Measurements from ENCODE around the gene C1orf210. TPM values are rescaled to one million over a fixed set of nuclear protein-coding genes. Genes with fewer than 3 reads are reported as not detected.

Gene C1orf210
- total RNA-seq, 1 experiment from 2014 or later = 7.8 TPM

DNA sequence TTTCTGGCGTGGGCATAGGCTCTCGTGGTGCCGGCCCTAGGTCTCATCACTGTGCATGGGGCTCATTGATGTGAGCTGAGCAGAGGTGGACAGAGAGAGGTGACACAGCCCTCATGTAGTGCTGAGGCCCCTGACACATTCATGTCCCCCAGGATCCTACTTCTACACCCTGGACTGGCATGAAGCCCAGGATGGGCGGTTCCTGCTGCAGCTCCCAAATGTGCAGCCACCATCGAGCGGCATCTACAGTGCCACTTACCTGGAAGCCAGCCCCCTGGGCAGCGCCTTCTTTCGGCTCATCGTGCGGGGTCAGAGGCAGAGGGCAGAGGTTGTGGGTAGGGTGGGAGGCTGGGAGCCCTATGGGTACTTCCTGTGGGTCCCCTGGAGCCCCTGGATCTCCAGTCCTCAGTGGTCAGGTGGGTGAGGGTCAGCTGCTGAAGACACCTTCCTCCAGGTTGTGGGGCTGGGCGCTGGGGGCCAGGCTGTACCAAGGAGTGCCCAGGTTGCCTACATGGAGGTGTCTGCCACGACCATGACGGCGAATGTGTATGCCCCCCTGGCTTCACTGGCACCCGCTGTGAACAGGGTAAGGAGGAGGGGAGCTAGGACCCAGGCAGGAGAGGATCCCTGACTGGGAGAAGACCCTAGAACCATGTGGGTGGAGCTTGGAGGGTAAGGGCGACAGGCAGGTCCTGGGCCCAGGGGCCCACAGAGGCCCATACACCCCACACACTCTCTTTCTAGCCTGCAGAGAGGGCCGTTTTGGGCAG lies 21.5 kb upstream of the C1orf210 start:
- Histone ChIP-seq H3K4me1 (no peaks in the 10 kb centered on the region), H3K36me3 (ENCODE audit: control insufficient read depth, insufficient read depth, low read length) (no peaks in the 10 kb centered on the region), H3K27me3 (replicated peaks; ENCODE audit: control insufficient read depth, insufficient read depth, low read length) (no peaks in the 10 kb centered on the region), H3K4me3 (ENCODE audit: low read depth, low read length) (no peak overlapping the region), H3K9me3 (no peaks in the 10 kb centered on the region)
- ChIA-PET POLR2A (no interaction called here), CTCF (no interaction called here)
- intact Hi-C loops (cut with micrococcal nuclease; ENCODE audit: unreplicated experiment) = no loop called here
- no peaks in the 10 kb centered on the region for H3K36me3 Mint-ChIP-seq (ENCODE audit: insufficient read depth, unreplicated experiment)
- no peaks in the 10 kb centered on the region for H3K27me3 Mint-ChIP-seq (ENCODE audit: insufficient read depth, unreplicated experiment)
- TF ChIP-seq, protein P1, sequence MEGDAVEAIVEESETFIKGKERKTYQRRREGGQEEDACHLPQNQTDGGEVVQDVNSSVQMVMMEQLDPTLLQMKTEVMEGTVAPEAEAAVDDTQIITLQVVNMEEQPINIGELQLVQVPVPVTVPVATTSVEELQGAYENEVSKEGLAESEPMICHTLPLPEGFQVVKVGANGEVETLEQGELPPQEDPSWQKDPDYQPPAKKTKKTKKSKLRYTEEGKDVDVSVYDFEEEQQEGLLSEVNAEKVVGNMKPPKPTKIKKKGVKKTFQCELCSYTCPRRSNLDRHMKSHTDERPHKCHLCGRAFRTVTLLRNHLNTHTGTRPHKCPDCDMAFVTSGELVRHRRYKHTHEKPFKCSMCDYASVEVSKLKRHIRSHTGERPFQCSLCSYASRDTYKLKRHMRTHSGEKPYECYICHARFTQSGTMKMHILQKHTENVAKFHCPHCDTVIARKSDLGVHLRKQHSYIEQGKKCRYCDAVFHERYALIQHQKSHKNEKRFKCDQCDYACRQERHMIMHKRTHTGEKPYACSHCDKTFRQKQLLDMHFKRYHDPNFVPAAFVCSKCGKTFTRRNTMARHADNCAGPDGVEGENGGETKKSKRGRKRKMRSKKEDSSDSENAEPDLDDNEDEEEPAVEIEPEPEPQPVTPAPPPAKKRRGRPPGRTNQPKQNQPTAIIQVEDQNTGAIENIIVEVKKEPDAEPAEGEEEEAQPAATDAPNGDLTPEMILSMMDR (IDR thresholded peaks at IDR 0.05; ENCODE audit: insufficient read depth in 1 of 2, low read depth in 1 of 2, low read length in 1 of 2, severe bottlenecking in 1 of 2, unreplicated experiment in 1 of 2) = no peak
- no peaks in the 10 kb centered on the region for H3K9me3 Mint-ChIP-seq (ENCODE audit: unreplicated experiment)
- peaks cover 12% of the 10 kb centered on the region for H3K4me1 Mint-ChIP-seq (ENCODE audit: low read depth, unreplicated experiment)
- no peak overlapping the region for H3K4me3 Mint-ChIP-seq (ENCODE audit: unreplicated experiment)
- no peak for DNase-seq
- H3K27ac Mint-ChIP-seq (ENCODE audit: unreplicated experiment) = no peak overlapping the region
- no TSS peak for BruUV-seq (replicated peaks)

DNA sequence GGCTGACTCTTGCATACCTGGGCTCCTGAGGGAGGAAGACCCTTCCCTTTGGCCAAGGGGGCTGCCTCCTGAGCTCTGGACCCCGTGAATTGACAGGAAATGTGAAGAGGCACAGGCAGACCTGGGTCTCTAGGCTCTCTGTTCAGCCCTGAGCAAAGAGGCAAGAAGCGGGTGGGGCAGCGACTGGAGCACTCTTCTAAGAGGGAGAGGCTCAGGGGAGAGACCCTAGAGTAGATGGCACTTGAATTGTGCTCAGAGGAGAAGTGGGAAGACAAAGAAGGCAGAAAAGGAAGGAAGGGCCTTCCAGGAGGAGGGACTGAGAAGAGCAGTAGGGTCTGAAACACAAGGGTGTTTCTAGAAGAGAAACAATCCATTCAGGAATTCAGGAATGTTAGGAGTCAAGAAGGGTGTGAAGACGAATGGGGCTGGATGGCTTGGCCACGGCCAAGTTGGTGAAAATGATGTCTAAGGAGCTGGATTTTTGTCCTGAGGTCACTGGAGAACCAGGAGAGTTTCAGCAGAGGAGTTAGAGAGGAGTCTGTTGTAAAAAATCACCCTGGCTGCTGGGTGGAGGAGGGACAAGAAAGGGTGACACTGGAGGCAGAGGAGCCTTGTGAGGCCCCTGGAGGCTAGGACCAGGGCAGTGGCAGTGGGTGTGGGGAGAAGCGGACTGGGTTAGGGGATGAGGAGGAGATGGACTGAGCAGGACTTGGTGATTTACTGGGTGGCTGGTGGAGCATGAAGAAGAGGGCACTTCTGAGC lies 20.7 kb upstream of the C1orf210 start:
- TF ChIP-seq, protein P1 (IDR thresholded peaks at IDR 0.05; ENCODE audit: insufficient read depth in 1 of 2, low read depth in 1 of 2, low read length in 1 of 2, severe bottlenecking in 1 of 2, unreplicated experiment in 1 of 2) = no peak
- H3K27me3 Mint-ChIP-seq (ENCODE audit: insufficient read depth, unreplicated experiment) = no peaks in the 10 kb centered on the region
- no peaks in the 10 kb centered on the region for H3K9me3 ChIP-seq
- intact Hi-C loops (cut with micrococcal nuclease; ENCODE audit: unreplicated experiment) = no loop called here
- no peaks in the 10 kb centered on the region for H3K27me3 ChIP-seq (replicated peaks; ENCODE audit: control insufficient read depth, insufficient read depth, low read length)
- H3K9me3 Mint-ChIP-seq (ENCODE audit: unreplicated experiment) = no peaks in the 10 kb centered on the region
- H3K4me1 Mint-ChIP-seq (ENCODE audit: low read depth, unreplicated experiment) = peaks cover 12% of the 10 kb centered on the region
- no peak overlapping the region for H3K27ac Mint-ChIP-seq (ENCODE audit: unreplicated experiment)
- H3K4me3 ChIP-seq (ENCODE audit: low read depth, low read length) = no peak overlapping the region
- H3K36me3 ChIP-seq (ENCODE audit: control insufficient read depth, insufficient read depth, low read length) = no peaks in the 10 kb centered on the region
- H3K4me3 Mint-ChIP-seq (ENCODE audit: unreplicated experiment) = no peak overlapping the region
- ChIA-PET POLR2A (no interaction called here), CTCF (no interaction called here)
- no peak for DNase-seq
- no peaks in the 10 kb centered on the region for H3K36me3 Mint-ChIP-seq (ENCODE audit: insufficient read depth, unreplicated experiment)
- no peaks in the 10 kb centered on the region for H3K4me1 ChIP-seq
- BruUV-seq (replicated peaks) = no TSS peak

- no peak for DNase-seq
- Mint-ChIP-seq H3K9me3 (ENCODE audit: unreplicated experiment) (no peaks in the 10 kb centered on the region), H3K27me3 (ENCODE audit: insufficient read depth, unreplicated experiment) (no peaks in the 10 kb centered on the region), H3K27ac (ENCODE audit: unreplicated experiment) (no peak overlapping the region), H3K4me1 (ENCODE audit: low read depth, unreplicated experiment) (peaks cover 12% of the 10 kb centered on the region), H3K36me3 (ENCODE audit: insufficient read depth, unreplicated experiment) (no peaks in the 10 kb centered on the region), H3K4me3 (ENCODE audit: unreplicated experiment) (no peak overlapping the region)
- intact Hi-C loops (cut with micrococcal nuclease; ENCODE audit: unreplicated experiment) = no loop called here
- BruUV-seq (replicated peaks) = no TSS peak
- H3K27me3 ChIP-seq (replicated peaks; ENCODE audit: control insufficient read depth, insufficient read depth, low read length) = no peaks in the 10 kb centered on the region
- POLR2A ChIA-PET = no interaction called here
- no peaks in the 10 kb centered on the region for H3K36me3 ChIP-seq (ENCODE audit: control insufficient read depth, insufficient read depth, low read length)
- CTCF ChIA-PET = no interaction called here
- H3K4me3 ChIP-seq (ENCODE audit: low read depth, low read length) = no peak overlapping the region
- TF ChIP-seq, protein P1 (IDR thresholded peaks at IDR 0.05; ENCODE audit: insufficient read depth in 1 of 2, low read depth in 1 of 2, low read length in 1 of 2, severe bottlenecking in 1 of 2, unreplicated experiment in 1 of 2) = no peak
- H3K4me1 ChIP-seq = no peaks in the 10 kb centered on the region
- no peaks in the 10 kb centered on the region for H3K9me3 ChIP-seq
Observed at GRCh38 chr1:43305461-43305860, 20.1 kb upstream of the C1orf210 start.
